Stimulated activated CD4-positive, alpha-beta T cell treated with anti-CD3 and anti-CD28 coated beads, Interleukin-15, amount 100 ng/mL, for 1 hour (primary cell): ENCODE results near the gene SLC30A7.

Experiments
- DNase-seq, 2 donors: peaks; one replicate each; pipeline ENCODE4 v3.0.0-alpha.2; 2020; ENCODE audit warnings: low read depth in 1 of 2, low spot score in 1 of 2

SLC30A7 gene

GRCh38 chr1:100972185-100972584, 76.3 kb downstream of the SLC30A7 start:
- DNase-seq: no peak

- DNase-seq: no peak
These were observed 81.0 kb downstream of the SLC30A7 start for GRCh38 chr1:100976936-100977335.

GRCh38 chr1:100979631-100980030, 83.7 kb downstream of the SLC30A7 start:
- DNase-seq: no peak

DNA sequence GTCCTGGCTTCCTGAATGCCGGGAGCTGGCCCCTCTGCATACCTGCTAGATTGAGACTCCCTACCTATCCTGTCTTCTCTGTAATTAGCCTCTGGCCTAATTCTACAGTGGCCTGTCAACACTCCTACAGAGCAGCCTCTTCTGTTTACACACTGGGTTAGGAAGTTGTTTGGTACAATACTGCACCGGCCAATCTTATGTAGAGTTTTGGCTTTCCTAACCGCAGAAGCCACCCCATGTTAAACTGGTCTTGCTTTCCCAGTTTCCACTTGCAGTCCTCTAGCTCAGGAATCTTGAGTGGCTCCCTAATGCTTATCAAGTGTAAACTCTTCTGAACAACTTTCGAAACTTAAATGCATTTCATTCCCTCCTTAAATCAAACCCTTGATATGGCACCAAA, 86.9 kb downstream of the SLC30A7 start:
- DNase-seq: no peak

DNA sequence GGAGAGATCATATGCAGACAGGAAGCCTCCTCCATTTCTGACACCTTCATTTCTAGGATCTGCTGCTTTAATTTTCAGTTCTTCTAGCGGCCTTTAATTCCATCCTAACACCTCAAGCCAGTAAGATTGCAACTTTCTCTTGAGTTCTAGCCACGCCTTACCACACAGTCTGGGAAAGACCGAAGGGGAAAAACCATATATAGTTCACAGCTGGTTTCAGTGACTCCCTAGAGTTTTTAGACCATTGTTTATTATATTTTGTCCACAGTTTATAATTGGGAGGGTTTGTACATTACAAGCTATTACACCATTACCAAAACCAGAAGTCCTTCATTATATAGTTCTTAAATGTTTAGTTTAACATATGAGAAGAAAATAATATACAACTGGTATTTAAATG, 92.2 kb downstream of the SLC30A7 start:
- DNase-seq: no peak

DNA sequence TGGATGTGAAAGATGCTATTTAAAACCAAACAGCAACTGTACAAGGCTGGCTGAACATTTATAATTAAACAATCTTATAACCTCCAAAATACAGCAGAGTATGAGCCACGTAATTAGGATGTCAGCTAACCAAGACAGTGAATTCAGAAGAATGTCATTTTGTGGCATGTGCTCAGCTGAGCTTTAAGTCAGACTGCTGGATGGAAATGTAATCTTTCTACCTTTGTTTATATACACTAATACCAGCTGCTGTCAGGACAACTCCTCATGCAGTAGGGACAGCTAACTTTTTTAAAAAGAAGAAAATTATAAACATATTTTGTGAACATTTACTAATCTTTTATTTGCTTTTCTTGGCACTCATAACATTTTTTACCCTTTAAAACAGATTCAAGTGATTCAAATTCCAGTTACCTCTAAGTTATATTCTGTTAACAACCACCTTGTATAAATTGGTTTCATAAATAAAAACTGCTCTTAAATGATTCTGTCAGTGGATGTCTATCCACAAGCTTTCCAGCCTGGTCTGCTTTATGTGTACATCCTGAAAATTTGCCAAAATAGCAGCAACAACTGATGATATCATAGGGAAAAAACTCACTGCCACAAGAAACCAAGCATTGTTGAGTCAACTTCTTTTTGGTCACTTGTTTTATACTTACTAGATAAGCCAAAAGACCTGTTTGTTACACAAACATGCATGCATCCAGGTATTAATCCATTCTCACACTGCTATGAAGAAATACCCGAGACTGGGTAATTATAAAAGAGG, 93.6 kb downstream of the SLC30A7 start:
- no peak for DNase-seq

- no peak for DNase-seq
These were observed 99.5 kb downstream of the SLC30A7 start for GRCh38 chr1:100995198-100995988.

DNA sequence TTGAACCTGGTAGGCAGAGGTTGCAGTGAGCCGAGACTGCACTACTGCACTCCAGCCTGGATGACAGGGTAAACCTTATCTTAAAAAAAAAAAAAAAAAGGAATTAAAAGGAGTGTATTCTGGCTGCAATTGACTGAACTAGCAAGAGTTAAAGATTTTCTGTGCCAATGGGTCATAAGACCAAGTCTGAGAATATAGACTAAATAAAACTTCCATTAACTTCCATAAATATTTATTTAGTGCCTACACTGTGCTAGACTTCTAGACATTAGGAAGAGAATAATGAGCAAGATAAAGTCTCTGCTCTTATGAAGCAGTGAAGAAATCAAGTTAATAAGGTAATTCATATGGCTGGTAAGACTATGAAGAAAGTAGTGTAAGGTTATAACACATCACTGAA, 102.5 kb downstream of the SLC30A7 start:
- DNase-seq: no peak

DNA sequence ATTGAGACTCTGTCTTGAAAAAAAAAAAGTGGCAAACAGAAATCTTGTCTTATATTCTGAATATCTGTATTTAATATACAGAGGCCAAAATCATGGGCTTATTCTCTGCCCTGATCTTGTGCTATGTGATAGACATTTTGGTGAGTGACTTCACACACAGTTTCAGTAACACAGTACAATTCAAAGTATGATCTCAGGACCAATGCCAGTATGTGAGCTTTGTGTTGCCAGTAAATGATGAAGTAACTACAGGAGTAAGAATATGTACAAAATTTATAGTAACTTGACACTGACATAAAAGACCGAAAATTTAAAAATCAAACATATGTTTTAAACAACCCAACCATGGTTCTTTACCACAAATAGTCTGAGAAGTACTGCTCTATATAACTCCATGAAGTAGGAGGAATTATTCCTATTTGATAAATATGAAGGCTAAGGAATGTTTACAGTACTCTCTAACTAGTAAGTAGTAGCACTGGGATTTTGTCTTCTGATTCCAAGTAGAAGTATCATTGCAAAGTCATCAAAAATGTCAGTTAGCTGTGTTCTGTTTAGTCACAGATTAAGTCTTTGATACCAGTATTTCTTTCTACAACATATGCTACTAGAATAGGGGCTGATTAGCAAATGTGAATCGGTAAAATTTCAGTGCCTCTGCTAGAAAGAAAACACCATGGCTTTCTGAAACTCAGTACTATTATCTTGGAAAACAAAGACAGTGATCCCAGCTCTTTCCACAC, 104.4 kb downstream of the SLC30A7 start:
- no peak for DNase-seq

- DNase-seq: no peak
These were observed 106.7 kb downstream of the SLC30A7 start for GRCh38 chr1:101002551-101002950.

GRCh38 chr1:101003012-101003650, 107.2 kb downstream of the SLC30A7 start:
- no peak for DNase-seq

DNA sequence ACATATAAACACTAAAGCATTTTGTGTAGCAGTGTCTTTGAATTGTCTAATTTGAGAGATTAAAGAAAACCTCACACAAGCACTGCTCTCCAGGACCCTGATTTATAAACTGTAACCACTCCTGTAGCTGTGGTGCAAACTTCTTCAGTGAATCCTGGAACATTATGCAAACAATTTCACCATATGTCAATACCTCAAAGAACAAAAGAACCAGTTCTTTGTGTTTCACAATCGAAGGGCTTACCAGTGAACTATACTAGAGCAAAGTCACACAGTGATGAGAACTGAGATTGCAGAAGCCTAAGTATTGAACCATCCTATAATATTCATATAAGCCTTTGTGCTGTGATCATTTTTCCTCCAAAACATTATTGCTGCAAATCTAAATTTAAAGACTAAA, 108.2 kb downstream of the SLC30A7 start:
- DNase-seq: no peak

DNA sequence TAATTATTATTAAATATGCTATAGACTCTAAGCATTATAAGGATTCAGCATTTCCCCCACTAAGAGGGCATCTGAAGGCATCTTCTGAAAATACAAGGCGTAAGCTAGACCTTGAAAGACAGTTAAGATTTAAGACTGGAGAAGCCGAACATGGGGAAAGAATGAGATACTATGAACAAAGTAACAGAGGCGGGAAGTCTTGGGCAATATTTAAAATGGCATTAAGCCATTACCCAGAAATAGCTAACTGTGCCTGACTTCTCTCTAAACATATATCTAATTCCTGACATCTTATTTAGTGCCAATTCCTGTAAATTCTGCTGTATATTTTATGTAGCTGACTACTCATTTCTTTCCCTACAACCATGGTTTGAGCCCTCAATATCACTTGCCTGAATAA, 108.8 kb downstream of the SLC30A7 start:
- DNase-seq: no peak

DNA sequence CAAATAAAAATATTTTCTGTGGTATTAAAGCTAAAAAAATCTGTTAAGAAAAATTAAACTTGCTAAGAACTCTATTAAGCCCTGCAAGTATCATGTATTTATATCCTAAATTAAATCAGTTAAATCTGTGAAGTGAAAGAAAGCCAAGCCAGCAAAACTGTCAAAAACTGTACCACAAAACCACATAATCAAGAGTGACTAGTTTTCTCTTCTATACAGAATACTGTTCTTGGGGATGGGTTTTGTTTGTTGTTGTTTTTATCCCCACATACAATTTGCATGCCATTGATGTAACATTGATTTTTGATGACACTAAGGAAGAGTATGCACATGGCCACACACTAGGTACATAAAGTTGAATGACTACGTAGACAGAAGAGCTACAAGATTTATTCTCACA, 109.3 kb downstream of the SLC30A7 start:
- no peak for DNase-seq

DNA sequence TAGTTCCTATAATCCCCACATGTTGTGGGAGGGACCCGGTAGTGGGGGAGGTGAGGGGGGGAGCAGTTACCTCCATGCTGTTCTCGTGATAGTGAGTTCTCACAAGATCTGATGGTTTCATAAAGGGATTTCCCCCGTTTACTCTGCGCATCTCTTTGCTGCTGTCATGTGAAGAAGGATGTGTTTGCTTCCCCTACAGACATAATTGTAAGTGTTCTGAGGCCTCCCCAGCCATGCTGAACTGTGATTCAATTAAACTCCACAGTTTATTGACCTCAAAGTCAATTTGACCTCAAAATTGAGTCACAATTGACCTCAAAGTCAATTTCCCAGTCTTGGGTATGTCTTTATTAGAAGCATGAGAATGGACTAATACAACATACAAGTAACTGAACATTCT, 110.0 kb downstream of the SLC30A7 start:
- no peak for DNase-seq

DNA sequence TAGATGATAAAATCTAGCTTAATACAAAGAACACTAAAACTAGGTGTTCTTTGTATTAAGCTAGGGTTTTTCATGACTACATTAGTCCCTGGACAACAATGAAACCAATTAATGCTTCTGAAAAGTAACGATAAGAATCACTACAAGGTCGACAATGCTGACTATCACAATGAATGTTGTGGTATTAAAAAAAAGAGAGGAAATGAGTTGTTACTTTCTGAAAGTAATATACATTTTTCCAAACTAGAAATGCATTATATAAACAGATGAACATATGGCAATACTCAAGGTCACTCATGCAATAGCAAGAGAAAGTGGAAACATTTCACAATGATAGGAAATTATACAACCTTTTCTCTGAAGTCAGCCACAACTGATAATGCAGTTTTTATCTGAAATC, 110.7 kb downstream of the SLC30A7 start:
- no peak for DNase-seq

- DNase-seq: no peak
These were observed 112.4 kb downstream of the SLC30A7 start for GRCh38 chr1:101008229-101008834.

DNA sequence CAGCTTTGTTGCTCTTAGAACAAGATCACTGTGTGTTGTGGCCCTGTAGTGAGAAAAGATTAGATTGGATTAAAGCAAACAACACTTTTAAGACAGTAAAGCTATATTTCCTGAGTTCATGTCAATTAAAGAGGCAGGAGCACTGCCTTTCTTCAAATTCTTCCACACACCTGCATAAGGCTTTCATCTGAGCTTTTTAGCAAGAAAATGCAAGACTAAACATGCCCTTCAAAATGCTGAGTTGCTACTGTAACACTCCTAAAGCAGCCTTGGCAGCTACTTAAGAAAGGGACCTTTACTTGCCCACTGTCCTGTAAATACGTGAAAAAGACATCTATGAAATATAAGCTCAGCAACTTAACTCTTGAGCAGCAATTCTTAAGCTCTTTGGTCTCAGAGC, 117.9 kb downstream of the SLC30A7 start:
- no peak for DNase-seq

- DNase-seq: no peak
These were observed 121.6 kb downstream of the SLC30A7 start for GRCh38 chr1:101017448-101017847.

DNA sequence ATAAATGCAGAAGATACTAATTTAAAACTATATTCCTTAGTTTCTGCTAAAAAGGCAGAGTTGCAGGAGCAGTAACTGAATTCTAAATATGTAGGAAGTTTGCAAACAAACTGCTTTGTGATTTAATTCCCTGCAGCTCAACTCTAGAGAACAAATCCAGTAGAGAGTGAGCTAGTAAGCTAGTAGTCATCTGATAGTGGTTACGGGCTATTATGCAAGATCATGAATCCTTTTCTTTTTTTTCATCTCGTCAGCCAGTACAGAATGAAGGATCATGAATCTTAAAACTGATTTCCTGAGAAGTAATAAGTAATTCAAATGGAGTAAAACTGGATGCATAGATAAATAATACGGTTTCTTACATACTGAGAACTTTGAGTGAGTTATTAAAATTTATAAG, 126.4 kb downstream of the SLC30A7 start:
- no peak for DNase-seq

DNA sequence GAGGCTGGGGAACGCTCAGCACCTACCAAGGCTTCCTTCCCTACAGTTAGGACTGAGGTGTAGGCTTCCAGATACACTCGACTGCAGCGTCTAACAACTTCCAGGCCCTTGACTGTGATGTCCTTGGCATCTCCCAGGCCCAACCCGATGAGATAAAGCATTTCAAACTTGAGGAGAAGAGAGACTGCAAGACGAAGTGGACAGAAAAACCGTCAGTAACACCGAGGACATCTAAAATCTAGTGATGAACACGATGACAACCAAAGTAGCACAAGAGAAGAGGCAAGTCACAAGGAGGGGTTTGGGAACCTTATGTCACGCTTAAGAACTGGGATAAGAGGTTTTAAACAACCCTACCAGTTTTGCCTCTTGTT, 129.4 kb downstream of the SLC30A7 start:
- no peak for DNase-seq
